HL-60 (cell line): ENCODE results near the gene RAD50.
"Not testable (repeated sequence)": the region's sequence is repeated elsewhere in the genome, so short reads cannot be mapped to it uniquely, and the experiment has no call there.

Experiments
- DNase-seq, 2 experiments: peaks; one replicate each; pipeline ENCODE4 v3.0.0-alpha.2; 2010 to 2020; ENCODE audit warnings: low read depth in 1 of 2, low spot score in 1 of 2
- H3K27ac ChIP-seq: fragments of 250-450 bp; sonication (Bioruptor Pico); replicated peaks from 2 replicates; pipeline ENCODE4 v1.5.1; 2020; ENCODE audit warnings: mild to moderate bottlenecking, moderate library complexity
- H3K27me3 ChIP-seq: fragments of 250-450 bp; sonication (Bioruptor Pico); 2 replicates; pipeline ENCODE4 v1.5.1; 2021; ENCODE audit warnings: mild to moderate bottlenecking, moderate library complexity; ENCODE audit not compliant: insufficient read depth, poor library complexity, severe bottlenecking
- H3K4me3 ChIP-seq: replicated peaks from 2 replicates; pipeline ENCODE4 v1.5.1; 2011; ENCODE audit warnings: mild to moderate bottlenecking, control low read depth, low read length; ENCODE audit not compliant: insufficient read depth
- GABPA ChIP-seq: IDR thresholded peaks from 2 replicates; pipeline ENCODE4 v1.6.1; 2012; ENCODE audit warnings: low read depth
- POLR2AphosphoS5 ChIP-seq: IDR thresholded peaks from 2 replicates; pipeline ENCODE4 v1.6.1; 2012; ENCODE audit warnings: low read depth
- REST ChIP-seq: IDR thresholded peaks from 2 replicates; pipeline ENCODE4 v1.6.1; 2012; ENCODE audit warnings: low read depth; ENCODE audit not compliant: insufficient replicate concordance
- SPI1 ChIP-seq: IDR thresholded peaks from 2 replicates; pipeline ENCODE4 v1.6.1; 2012; ENCODE audit warnings: low read depth, mild to moderate bottlenecking, borderline replicate concordance
- TF ChIP-seq, protein P1 (sequence below): IDR thresholded peaks from one replicate; pipeline ENCODE4 v1.5.1; 2011; ENCODE audit warnings: low read length, control low read depth, inconsistent platforms; ENCODE audit not compliant: insufficient read depth

Gene RAD50

DNA sequence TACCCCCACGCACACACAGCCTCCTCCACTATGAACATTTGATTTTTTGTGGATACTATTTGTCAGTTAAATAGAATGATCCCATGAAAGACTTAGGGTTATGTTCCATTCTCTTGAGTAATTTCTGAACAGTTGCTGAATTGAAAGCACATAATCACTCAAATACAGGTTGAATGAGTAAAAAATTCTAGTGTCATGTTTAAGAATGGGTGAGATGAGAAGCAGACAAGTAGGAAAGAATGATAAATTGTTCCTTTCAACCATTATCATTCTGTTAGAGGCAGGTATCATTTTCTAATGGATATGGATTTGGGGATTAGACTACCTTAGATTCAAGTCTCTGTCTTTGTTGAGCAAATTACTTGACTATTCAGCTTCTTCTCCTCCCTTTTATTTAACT lies 19.3 kb downstream of the RAD50 start:
- DNase-seq = no peak
- TF ChIP-seq SPI1 = no peak
- no peak for TF ChIP-seq POLR2AphosphoS5
- no peak for TF ChIP-seq GABPA
- TF ChIP-seq, protein P1, sequence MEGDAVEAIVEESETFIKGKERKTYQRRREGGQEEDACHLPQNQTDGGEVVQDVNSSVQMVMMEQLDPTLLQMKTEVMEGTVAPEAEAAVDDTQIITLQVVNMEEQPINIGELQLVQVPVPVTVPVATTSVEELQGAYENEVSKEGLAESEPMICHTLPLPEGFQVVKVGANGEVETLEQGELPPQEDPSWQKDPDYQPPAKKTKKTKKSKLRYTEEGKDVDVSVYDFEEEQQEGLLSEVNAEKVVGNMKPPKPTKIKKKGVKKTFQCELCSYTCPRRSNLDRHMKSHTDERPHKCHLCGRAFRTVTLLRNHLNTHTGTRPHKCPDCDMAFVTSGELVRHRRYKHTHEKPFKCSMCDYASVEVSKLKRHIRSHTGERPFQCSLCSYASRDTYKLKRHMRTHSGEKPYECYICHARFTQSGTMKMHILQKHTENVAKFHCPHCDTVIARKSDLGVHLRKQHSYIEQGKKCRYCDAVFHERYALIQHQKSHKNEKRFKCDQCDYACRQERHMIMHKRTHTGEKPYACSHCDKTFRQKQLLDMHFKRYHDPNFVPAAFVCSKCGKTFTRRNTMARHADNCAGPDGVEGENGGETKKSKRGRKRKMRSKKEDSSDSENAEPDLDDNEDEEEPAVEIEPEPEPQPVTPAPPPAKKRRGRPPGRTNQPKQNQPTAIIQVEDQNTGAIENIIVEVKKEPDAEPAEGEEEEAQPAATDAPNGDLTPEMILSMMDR = no peak
- TF ChIP-seq REST = no peak
- H3K4me3 ChIP-seq = no peak overlapping the region
- H3K27me3 ChIP-seq = no peaks in the 10 kb centered on the region
- H3K27ac ChIP-seq = no peak overlapping the region

GRCh38 chr5:132584560-132584959 lies 27.8 kb downstream of the RAD50 start:
- H3K27me3 ChIP-seq, H3K4me3 ChIP-seq, DNase-seq, H3K27ac ChIP-seq: not testable (repeated sequence)

DNA sequence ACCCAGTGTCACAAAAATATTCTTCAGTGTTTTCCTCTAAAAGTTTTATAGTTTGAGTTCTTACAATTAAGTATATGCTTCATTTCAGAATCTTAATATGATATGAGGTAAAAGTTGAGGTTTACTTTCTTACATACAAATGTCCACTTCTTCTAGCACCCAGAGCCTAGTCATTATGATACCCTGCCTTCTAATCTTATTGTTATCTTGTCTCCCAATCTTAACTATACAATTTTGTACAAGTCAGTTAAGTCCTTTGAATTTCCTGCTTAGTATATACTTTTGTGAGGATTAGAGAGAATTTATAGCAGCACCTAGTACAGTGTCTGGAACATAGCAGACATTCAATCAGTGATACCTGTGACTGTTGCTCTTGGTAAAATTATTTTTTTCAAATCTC lies 29.3 kb downstream of the RAD50 start:
- Histone ChIP-seq H3K27me3 (no peaks in the 10 kb centered on the region), H3K27ac (no peak overlapping the region), H3K4me3 (no peak overlapping the region)
- no peak for DNase-seq
- TF ChIP-seq, protein P1 = no peak
- TF ChIP-seq POLR2AphosphoS5 (no peak), GABPA (no peak), SPI1 (no peak), REST (no peak)

DNA sequence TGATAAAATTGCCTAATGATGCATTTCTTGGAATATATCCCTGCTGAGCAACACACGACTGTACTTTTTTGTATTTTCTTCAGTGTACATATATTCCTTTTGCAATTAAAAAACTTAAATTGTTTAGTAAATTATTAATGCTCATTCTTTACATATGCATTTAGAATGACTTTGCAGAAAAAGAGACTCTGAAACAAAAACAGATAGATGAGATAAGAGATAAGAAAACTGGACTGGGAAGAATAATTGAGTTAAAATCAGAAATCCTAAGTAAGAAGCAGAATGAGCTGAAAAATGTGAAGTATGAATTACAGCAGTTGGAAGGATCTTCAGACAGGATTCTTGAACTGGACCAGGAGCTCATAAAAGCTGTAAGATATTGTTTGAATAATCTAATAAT lies 32.7 kb downstream of the RAD50 start:
- DNase-seq = no peak
- H3K27me3 ChIP-seq = no peaks in the 10 kb centered on the region
- TF ChIP-seq REST (no peak), GABPA (no peak), POLR2AphosphoS5 (no peak), SPI1 (no peak)
- TF ChIP-seq, protein P1 = no peak
- no peak overlapping the region for H3K27ac ChIP-seq
- H3K4me3 ChIP-seq = no peak overlapping the region
